ENCODE results near the gene EEF1AKMT3.

The EEF1AKMT3 gene

DNA sequence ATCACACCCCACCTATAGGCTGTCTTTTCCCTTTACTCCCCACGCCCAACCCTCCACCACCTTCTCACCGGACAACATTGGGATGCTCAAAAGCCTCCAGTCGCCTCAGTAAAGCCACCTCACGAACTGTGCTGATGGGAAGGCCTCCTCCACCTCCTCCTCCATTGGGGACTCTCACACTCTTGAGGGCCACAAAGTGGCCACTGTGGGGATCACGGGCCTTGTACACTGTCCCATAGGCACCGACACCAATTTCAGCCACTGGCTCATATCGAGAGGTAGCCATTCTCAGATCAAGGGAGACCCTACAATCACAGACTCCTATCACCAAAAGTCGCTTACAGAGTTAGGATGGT is 21.0 kb upstream of the EEF1AKMT3 start:
- no peak for DNase-seq (ENCODE audit: low spot score)

DNA sequence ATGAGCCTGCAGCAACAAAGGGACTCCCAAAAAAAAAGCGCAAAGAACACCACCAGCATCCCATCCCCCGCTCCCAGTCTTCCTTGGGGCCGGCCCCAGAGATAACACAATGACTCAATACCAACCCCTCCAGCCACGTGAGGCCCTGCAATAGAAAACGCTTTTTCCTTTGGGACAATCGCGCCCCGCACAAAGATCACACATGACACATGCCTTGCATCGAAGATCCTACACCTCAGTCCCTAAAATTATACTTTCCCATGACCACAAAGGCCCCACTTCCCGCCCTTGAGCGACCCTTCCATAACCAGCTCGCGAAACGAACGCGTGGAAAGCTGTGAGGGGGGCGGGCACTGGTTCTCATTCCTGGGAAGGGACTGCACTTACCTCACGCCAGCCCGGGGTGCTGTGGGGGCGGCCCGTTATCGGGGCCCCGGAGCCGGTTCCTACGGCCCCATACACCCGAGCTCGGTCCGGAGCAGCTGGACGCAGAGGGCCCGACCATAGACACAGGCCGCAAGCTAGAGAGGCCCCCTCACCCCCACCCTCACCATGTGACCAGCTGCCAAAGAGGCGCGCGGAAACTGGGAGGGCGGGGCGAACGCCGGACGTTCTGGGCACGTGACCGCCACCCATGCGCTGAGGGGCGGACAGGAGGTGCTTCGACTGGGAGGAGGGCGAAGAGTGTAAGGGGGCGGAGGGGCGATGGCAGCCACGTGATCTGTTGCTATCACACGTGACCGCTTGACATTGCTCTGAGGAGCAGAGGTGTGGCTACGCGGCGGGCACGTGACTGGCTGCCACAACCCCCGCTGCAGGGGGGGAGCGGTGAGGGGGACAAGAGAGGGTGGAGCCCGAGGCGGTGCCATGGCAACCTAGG is 20.4 kb upstream of the EEF1AKMT3 start, which contains the start of gene CDK4:
Gene CDK4, minus strand, starts transcription at position 523 of the 880 bp plus-strand sequence. CDS start 593 bp downstream, outside the sequence.
- DNase-seq (ENCODE audit: low spot score): peak; percentile 98

DNA sequence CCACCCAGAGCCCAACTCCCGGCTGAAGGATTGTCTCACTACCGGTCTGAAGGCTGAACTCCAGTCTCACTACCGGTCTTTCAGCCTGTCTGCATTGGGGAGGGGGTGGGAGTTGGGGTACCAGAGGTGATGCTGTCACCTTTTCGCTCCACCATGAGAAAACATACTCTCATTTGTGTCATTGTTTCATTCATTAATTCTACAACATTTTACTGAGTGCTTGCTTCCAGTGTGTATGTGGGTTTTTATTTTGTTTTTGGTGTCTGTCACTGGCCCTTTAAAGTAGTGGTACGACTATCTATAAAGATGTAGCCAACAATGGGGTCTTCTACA is 19.8 kb upstream of the EEF1AKMT3 start:
- no peak for DNase-seq (ENCODE audit: low spot score)

DNA sequence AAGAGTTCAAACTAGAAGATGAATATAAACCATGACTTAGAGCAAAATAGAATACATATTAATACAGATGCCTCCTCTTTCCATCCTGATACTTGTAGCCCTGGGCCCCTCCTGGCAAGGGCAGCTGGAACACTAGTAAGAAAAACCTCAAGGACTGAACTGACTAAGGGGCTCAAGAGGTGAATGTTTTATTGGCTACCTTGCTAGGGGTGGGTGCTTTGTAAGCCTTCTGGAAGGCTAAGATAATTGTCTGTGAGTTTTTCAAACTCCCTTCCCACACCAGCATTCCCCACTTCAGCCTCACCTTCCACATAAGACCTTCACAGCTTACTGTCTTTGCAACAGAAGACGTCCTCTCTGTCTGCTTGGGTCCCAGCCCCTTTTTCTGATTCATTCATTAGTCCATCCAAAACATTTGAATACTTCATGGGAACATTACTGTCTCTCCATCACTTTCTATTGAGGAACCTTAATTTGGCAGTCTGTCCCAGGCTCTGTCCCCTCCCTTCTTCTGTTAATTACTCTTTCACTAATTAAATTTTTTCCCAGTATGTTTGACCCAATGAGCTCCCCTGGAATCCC is 18.6 kb upstream of the EEF1AKMT3 start:
- DNase-seq (ENCODE audit: low spot score): no peak

DNA sequence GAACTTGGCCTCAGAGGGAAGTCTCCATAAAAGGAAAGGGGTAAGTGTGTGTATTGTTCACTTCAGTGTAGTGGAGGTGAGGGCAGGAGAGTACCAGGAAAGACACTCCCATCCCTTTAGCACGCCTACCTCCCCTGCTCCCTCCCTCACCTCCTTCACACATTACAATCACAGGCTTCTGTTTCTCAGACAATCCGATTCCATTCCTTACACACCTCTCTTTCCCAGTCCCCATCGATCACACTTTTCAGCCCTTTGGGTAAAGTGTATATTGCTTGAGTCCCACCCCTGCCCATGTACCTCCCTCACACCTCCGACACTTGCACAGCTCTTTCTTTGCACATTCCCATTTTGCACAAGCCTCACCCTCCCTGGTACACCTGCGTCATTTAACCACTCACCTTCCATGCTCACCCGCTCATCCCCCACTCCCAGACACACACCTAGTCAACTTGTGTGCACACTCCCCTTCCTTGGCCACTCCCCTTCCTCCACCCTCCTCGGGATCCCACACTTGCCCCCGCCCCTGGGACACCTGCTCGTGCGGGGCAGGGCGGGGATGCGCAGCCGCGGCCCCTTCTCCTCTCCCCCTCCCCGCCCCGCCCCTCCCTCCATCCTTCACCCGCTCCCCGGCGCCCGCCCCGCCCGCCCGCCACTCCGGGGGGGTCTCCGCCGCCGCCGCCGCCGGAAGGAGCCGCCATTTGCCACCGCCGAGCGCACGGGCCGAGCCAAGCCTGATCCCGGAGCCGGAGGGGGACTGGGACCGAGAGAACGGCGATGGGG is 17.8 kb upstream of the EEF1AKMT3 start, which contains the start of gene MARCHF9:
Gene MARCHF9, plus strand, starts transcription at position 693 of the 783 bp plus-strand sequence. CDS start 426 bp downstream, outside the sequence.
- no peak for DNase-seq (ENCODE audit: low spot score)

DNA sequence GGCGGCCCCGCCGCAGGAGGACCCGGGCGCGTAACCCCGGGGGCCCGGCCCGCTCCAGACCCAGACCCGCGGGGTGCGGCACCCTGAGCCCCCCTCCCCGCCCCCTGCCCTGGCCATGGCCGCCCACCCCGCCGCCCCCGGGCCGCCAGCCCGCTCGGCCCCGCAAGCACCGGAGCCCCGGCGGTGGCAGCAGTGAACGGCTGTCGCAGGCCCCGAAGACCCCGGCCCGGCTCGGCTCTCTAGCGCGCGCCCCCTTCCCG is 17.3 kb upstream of the EEF1AKMT3 start:
- DNase-seq (ENCODE audit: low spot score): no peak

DNA sequence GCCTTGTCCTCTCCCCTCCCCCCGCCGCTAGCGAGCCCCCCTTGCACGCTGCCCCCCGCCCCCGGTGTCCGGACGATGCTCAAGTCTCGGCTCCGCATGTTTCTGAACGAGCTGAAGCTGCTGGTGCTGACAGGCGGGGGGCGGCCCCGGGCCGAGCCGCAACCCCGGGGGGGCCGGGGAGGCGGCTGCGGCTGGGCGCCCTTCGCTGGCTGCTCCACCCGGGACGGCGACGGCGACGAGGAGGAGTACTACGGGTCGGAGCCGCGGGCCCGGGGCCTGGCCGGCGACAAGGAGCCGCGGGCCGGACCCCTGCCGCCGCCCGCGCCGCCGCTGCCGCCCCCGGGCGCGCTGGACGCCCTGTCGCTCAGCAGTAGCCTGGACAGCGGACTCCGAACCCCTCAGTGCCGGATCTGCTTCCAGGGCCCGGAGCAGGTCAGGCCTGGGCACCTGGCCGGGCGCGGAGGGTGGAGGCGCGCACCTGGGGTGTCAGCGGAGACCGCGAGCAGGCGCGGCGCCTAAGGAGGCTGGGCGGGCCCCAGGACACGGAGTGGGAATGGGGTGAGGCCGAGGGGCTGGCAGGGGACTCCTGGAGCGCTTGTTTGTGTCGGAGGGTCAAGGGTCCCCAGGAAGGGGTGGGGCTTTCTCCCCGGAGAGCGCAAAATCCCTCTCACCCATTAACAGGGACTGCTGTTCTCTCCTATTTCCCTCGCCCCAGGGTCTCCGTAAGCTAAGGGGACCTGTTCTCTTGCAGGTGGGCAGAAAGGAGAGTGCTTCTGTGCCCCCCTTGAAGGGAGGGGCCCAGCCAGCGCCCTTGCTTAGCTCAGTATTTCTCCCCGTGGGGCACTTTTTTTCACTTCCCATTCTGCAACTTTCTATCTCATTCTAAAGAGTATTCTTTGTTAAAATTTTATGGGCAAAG is 16.7 kb upstream of the EEF1AKMT3 start:
- no peak for DNase-seq (ENCODE audit: low spot score)

DNA sequence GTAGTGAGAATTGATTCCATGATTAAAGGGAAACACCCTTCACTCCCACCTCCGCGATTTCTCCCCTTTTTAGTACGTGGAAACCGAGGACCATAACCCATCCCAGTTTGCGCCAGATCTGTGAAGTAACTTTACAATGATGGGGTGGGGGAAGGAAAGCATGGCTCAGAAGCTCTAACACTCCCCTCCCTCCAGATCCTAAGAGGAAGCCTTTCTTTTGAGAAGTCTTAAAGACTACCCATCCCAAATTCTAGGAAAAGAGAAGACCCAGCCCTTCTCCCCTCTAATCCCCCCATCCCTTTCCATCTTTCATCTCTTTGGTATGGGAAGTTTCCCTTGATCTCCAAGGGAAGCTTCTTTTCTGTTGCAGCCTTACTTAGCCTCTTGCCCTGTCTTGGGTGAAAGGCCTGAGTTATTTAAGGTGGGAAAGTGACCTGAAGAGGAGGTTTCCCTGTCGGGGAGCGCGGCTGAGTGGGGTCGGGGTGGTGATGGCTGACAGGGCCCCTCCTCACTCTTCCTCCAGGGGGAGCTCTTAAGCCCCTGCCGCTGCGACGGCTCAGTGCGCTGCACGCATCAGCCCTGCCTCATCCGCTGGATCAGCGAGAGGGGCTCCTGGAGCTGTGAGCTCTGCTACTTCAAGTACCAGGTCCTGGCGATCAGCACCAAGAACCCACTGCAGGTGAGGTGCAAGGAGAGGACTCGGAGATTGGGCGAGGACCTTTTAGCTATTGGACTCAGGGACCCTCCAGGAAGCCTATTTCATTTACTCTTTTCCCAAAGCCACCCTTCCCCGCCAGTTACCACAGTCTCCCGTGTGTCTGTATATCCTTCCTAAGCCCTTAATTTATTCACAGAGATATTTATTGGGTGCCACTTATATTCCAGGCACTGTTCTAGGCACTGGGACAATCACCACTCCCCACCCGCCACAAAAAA is 15.7 kb upstream of the EEF1AKMT3 start:
- no peak for DNase-seq (ENCODE audit: low spot score)

DNA sequence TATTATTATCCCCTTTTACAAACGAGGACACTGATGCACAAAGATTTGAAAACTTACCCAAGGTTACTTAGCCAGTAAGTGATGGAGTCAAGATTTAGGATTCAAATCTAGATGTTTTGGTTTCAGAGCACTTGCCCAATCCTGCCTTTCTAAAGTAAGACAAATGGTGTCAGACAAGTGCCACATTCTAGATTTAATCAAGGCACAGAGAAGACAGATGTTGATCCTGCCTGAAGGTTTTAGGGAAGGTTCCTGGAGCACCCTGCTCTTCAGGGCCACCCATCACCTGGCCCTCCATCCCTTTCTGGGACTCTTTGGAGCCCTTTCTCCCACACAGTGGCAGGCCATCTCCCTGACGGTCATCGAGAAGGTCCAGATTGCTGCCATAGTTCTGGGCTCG is 14.6 kb upstream of the EEF1AKMT3 start:
- no peak for DNase-seq (ENCODE audit: low spot score)

DNA sequence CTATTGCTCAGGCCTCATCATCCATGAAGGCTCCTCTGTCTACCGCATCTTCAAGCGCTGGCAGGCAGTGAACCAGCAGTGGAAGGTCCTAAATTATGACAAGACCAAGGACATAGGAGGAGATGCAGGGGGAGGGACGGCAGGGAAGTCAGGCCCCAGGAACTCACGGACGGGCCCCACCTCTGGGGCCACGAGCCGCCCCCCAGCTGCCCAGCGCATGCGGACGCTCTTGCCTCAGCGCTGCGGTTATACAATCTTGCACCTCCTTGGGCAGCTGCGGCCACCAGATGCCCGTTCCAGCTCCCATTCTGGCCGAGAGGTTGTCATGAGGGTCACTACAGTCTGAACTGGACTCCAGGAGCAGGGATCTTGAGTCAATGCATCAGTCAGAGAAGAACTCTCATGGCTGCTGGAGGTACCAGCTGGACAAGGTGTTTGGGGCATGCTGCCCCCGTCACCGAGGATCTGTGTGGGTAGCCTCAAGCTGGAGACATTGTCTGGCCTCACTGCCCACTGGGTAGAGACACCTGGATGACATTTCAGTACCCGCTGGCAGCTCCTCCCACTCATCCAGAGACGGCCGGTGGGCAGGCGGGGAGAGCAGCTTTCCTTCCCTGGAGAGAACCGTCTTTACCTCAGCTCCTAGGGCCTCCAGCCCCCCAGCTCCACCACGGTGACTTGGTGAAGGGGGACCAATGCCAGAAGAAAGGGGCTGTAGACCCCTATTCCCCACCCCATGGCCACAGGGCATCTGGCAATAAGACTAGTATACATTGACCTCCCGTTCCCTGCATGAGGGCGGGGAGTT is 13.7 kb upstream of the EEF1AKMT3 start:
- no peak for DNase-seq (ENCODE audit: low spot score)

DNA sequence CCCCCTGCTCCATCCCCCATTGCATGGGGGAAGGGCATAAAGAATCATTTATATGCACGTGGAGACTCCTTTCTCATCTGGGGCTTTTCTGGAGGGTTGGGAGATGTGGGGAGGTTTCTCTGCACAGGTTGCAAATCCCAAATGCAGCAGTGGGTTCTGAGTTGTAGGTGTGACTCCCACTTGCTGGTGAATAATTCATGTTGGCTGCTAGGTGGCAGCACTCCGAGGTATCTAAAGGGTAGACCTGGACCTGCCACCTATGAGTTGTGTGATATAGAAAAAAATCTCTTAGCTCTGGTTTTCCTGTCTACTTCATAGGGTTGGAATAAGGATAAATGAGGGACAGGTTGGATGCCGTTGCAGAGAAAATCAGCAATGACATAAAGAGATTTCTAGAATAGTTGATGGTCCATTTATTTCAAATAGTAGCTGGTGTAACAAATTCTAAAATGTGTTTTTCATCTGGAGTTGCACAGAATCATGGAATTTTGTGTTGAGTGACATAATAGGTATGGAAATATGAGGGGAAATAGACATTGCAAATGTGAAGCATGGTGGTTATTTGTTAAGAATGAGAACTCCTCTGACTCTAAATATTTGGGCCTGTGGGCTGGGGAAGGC is 12.9 kb upstream of the EEF1AKMT3 start:
- no peak for DNase-seq (ENCODE audit: low spot score)

DNA sequence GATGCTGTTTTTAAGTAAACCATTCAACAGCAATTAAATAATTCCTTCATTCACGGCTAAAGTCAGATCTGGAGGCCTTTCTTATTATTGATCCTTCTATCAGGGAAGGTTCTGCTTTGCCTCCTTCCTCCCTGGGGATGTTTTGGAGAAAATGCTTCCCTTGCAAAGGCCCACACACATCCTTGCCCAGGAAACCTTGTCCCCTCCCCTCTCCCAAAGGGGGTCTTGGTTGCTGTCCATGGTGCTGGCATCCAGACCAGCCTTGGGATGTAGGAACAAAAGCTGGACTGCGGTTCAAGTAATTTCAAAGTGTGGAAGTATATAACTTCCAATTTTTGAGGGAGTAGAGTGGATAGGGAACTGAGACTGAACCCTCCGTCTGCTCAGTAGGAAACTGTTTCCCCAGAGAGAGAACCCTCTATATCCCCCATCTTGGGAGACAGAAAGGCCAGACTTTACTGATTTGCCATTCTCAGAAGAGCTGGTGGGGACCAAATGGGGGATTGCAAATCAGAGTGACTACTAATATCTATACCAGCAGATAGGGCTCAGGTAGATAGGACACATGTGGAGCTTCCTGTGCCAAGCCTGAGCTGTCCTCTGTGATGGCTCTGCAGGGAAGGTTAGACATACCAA is 11.9 kb upstream of the EEF1AKMT3 start:
- DNase-seq (ENCODE audit: low spot score): no peak

DNA sequence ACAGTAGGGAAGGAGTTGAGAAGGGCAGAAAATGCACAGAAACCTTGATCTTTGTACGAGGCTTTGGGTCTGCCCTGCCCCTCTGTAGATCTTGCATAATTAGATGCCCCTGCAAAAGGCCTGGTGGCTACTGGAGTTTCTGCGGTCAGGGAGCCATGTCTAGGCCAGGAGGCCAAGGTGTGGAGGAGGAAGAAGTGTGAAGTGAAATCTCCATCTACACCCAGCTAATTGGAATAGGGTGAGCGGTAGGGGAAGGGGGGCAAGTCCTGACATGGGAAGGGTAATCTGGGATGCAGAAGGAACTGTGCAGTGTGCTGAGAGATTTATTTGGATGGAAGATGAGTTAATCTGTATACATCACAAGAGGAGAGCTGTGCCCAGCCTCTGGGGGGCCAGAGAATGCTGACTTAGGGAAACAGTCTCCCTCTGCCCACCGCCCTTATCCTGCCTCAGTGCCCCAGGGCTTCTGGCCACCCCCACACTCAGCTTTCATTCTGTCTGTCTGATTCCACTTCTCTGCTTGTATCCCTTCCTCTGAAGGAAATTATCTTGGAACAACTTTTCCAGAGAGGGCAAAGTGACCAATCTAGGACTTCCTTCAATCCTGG is 10.9 kb upstream of the EEF1AKMT3 start:
- DNase-seq (ENCODE audit: low spot score): no peak

DNA sequence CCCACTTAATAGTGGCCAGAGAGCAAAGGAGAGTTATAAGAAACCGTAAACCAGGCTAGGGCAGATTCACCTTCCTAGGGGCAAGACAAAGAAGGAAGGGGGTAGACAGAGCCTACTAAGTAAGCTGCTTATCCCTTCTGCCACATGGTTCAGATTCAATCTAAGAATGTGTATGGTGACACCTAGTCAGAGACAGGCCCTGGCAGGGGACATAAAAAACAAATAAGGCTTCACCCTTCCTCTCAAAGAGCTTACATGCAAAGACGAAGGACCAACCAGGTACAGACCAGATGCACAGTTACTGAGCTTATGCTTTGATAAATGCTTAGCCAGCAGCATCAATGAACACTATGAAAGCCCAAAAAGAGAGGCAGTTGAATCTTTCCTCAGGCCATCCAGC is 10.0 kb upstream of the EEF1AKMT3 start:
- no peak for DNase-seq (ENCODE audit: low spot score)

DNA sequence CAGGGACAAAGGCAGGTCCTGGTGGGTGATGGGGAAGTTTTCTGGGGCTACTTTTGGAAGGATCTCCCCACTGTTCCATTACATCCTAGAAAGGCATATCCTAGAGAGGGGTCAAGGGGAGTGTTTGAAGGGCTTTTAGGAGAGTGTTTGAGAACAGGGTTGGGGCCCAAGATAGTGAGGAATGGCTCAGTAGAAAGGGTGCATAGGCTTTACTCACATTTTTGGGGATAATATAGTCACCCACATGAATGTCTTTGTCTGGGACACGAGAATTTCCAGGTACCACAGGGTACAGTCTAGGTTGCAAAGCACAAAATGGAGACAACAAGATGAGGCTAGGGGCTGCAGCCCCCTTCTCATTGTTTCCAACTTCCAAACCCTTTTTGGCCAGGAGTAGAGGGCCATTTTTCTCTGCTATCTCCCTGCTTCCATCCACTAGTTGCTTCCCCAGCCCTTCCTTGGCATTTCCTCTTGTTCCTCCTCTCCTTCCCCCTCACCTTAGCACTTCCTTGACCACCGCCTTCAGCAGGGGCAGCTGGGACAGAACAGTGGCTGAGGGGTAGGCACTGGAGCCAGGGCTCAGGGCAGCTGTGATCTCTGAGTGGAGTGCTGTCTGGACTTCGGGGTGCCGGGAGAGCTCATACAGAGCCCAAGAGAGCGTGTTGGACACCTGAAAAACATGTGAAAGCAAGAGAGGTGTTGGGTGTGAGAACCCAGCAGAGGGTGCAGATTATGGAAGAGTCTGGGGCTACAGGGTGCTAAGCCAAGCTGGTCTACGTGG is 8.3 kb upstream of the EEF1AKMT3 start:
- no peak for DNase-seq (ENCODE audit: low spot score)

DNA sequence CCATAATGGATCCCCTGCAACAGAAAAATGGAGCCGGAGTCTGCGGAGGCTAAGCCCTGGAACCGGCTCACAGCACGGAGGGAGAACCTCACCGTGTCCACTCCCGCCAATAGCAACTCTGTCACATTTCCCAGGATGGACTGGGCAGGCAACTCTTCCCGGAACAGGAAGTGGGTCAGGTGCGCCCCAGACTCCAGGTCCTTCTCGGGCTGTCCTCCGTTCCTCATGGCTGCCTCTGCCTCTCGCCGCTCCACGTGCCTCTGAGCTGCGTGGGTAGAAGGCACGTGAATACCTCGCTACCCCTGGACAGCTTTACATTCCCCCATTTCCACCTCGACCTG is 7.8 kb upstream of the EEF1AKMT3 start:
- DNase-seq (ENCODE audit: low spot score): no peak

DNA sequence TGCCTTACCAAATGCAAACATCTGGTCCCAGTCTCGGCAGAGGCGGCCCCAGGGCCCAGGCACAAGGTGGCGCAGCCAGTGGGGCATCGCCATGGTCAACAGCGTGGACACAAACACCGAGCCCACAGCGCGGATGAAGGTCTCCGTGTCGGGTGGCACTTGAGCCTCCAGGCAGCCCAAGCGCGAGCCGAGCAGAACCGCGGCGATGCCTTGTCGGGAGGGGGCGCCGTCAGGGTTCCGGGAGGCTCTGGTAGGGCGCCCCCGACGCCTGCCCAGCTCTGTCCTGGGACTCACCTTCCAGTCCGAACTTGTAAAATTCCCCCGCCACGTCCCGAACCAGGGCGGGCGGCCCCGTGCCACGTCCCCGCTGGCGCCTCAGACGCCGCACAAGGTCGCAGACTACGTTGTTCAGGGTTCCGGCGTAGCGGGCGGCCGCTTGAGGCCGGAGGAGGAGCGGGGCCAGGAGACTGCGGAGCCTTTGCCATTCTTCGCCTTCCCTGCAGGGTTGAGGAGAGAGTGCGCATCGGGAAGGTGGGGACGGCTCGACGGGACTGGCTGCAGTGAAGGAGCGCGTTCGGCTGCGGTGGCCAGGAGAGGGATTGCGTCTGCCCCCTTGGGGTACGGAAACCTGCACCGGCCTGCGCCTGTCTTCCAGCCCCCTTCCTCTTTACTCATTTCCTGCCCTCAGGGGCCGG is 7.3 kb upstream of the EEF1AKMT3 start:
- DNase-seq (ENCODE audit: low spot score): peak; percentile 52

Measured in GM03348 (cell line).